HepG2 (cell line): ENCODE results near the gene ZSCAN21. TPM values are rescaled to one million over a fixed set of nuclear protein-coding genes. Genes with fewer than 3 reads are reported as not detected.
A peak's percentile ranks its signal among the peaks of the same experiment; 100 is the strongest.

ENCODE experiments used
- DPF2 ChIP-seq: sonication (generic); formaldehyde crosslinking; IDR thresholded peaks from 2 replicates; pipeline ENCODE4 v1.4.0; 2020; ENCODE audit warnings: mild to moderate bottlenecking, low read depth, missing genetic modification reagents, borderline replicate concordance
- E2F1 ChIP-seq: sonication (generic); formaldehyde crosslinking; IDR thresholded peaks from 2 replicates; pipeline ENCODE4 v1.5.0; 2020; ENCODE audit warnings: missing genetic modification reagents
- GRHL1 ChIP-seq: sonication (generic); formaldehyde crosslinking; conservative IDR thresholded peaks from 2 replicates; pipeline ENCODE4 v1.8.0; 2022; ENCODE audit warnings: missing genetic modification reagents
- KDM3A ChIP-seq: IDR thresholded peaks from 2 replicates; pipeline ENCODE4 v1.6.1; 2018; ENCODE audit warnings: low read depth, missing compliant biosample characterization
- KLF13 ChIP-seq: sonication (generic); formaldehyde crosslinking; IDR thresholded peaks from 2 replicates; pipeline ENCODE4 v1.4.0; 2020; ENCODE audit warnings: mild to moderate bottlenecking, missing genetic modification reagents
- PATZ1 ChIP-seq: sonication (generic); formaldehyde crosslinking; IDR thresholded peaks from 2 replicates; pipeline ENCODE4 v1.4.0; 2020; ENCODE audit warnings: missing genetic modification reagents
- SKI ChIP-seq: fragments of 450-650 bp; IDR thresholded peaks from one replicate; pipeline ENCODE4 v1.6.1; 2018; ENCODE audit warnings: mild to moderate bottlenecking; ENCODE audit not compliant: partially characterized antibody
- SRSF1 ChIP-seq: fragments of 200-400 bp; formaldehyde crosslinking; optimal IDR thresholded peaks from 2 replicates; pipeline ENCODE3; 2017; ENCODE audit warnings: mild to moderate bottlenecking, low read depth, low read length, moderate library complexity
- polyA plus RNA-seq, 8 experiments: library from polyadenylated mRNA; depleted of rRNA in 3 of 8; stranded (reverse) in 7 of 8; unstranded in 1 of 8; fragments of >200 nt; fragmentation: Illumina TruSeq in 4 of 8; extraction: Trizol in 4 of 8; gene quantifications; 2 replicates each; pipeline versions ENCODE4 v1.2.1 to v1.2.3, GENCODE V29; 2011 to 2016; ENCODE audit warnings: low read depth in 4 of 8, missing spikeins in 1 of 8, mixed read lengths in 1 of 8; ENCODE audit not compliant: insufficient read depth in 1 of 8
- total RNA-seq, 5 experiments: library from RNA; depleted of rRNA; stranded (reverse); fragments of >200 nt; fragmentation: Illumina TruSeq; extraction: Trizol; gene quantifications; 2 replicates each; pipeline ENCODE4 v1.2.3, GENCODE V29; 2016; ENCODE audit warnings: low read depth in 1 of 5
- TF ChIP-seq, protein P1 (sequence below): sonication (generic); formaldehyde crosslinking; IDR thresholded peaks from 2 replicates; pipeline ENCODE4 v1.4.0; 2020; ENCODE audit warnings: missing genetic modification reagents, borderline replicate concordance
- TF ChIP-seq, protein P2 (sequence below): fragments of 450-650 bp; IDR thresholded peaks from 2 replicates; pipeline ENCODE4 v1.6.1; 2017; ENCODE audit warnings: mild to moderate bottlenecking
- TF ChIP-seq, protein P3 (sequence below): sonication (generic); formaldehyde crosslinking; IDR thresholded peaks from 2 replicates; pipeline ENCODE4 v1.5.1; 2020; ENCODE audit warnings: missing genetic modification reagents, mild to moderate bottlenecking, borderline replicate concordance

Gene ZSCAN21
- total and polyA plus RNA-seq, 2 of the 13 experiments (the other 11 are each of a cell fraction or from before 2014, with no cell fraction given): 7.0 to 10.0 TPM

GRCh38 chr7:100088621-100089457, 39.3 kb downstream of the ZSCAN21 start, which contains the start of gene COPS6 (continued):
- TF ChIP-seq GRHL1 (CRISPR knock-in tag) (no peak), PATZ1 (CRISPR knock-in tag) (0 out of 2 replicates have a peak, but pooled peaks have one; percentile 51), DPF2 (CRISPR knock-in tag) (no peak), KLF13 (CRISPR knock-in tag) (peak; percentile 24; the same call in 1 of the 2 replicates), E2F1 (CRISPR knock-in tag) (peak; percentile 87), SRSF1 (no peak), KDM3A (CRISPR knock-in tag) (0 out of 2 replicates have a peak, but pooled peaks have one; percentile 61), SKI (peak; percentile 42)
- TF ChIP-seq, protein P1, sequence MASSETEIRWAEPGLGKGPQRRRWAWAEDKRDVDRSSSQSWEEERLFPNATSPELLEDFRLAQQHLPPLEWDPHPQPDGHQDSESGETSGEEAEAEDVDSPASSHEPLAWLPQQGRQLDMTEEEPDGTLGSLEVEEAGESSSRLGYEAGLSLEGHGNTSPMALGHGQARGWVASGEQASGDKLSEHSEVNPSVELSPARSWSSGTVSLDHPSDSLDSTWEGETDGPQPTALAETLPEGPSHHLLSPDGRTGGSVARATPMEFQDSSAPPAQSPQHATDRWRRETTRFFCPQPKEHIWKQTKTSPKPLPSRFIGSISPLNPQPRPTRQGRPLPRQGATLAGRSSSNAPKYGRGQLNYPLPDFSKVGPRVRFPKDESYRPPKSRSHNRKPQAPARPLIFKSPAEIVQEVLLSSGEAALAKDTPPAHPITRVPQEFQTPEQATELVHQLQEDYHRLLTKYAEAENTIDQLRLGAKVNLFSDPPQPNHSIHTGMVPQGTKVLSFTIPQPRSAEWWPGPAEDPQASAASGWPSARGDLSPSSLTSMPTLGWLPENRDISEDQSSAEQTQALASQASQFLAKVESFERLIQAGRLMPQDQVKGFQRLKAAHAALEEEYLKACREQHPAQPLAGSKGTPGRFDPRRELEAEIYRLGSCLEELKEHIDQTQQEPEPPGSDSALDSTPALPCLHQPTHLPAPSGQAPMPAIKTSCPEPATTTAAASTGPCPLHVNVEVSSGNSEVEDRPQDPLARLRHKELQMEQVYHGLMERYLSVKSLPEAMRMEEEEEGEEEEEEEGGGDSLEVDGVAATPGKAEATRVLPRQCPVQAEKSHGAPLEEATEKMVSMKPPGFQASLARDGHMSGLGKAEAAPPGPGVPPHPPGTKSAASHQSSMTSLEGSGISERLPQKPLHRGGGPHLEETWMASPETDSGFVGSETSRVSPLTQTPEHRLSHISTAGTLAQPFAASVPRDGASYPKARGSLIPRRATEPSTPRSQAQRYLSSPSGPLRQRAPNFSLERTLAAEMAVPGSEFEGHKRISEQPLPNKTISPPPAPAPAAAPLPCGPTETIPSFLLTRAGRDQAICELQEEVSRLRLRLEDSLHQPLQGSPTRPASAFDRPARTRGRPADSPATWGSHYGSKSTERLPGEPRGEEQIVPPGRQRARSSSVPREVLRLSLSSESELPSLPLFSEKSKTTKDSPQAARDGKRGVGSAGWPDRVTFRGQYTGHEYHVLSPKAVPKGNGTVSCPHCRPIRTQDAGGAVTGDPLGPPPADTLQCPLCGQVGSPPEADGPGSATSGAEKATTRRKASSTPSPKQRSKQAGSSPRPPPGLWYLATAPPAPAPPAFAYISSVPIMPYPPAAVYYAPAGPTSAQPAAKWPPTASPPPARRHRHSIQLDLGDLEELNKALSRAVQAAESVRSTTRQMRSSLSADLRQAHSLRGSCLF (CRISPR knock-in tag): no peak
- TF ChIP-seq, protein P2, sequence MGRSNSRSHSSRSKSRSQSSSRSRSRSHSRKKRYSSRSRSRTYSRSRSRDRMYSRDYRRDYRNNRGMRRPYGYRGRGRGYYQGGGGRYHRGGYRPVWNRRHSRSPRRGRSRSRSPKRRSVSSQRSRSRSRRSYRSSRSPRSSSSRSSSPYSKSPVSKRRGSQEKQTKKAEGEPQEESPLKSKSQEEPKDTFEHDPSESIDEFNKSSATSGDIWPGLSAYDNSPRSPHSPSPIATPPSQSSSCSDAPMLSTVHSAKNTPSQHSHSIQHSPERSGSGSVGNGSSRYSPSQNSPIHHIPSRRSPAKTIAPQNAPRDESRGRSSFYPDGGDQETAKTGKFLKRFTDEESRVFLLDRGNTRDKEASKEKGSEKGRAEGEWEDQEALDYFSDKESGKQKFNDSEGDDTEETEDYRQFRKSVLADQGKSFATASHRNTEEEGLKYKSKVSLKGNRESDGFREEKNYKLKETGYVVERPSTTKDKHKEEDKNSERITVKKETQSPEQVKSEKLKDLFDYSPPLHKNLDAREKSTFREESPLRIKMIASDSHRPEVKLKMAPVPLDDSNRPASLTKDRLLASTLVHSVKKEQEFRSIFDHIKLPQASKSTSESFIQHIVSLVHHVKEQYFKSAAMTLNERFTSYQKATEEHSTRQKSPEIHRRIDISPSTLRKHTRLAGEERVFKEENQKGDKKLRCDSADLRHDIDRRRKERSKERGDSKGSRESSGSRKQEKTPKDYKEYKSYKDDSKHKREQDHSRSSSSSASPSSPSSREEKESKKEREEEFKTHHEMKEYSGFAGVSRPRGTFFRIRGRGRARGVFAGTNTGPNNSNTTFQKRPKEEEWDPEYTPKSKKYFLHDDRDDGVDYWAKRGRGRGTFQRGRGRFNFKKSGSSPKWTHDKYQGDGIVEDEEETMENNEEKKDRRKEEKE: no peak
- TF ChIP-seq, protein P3, sequence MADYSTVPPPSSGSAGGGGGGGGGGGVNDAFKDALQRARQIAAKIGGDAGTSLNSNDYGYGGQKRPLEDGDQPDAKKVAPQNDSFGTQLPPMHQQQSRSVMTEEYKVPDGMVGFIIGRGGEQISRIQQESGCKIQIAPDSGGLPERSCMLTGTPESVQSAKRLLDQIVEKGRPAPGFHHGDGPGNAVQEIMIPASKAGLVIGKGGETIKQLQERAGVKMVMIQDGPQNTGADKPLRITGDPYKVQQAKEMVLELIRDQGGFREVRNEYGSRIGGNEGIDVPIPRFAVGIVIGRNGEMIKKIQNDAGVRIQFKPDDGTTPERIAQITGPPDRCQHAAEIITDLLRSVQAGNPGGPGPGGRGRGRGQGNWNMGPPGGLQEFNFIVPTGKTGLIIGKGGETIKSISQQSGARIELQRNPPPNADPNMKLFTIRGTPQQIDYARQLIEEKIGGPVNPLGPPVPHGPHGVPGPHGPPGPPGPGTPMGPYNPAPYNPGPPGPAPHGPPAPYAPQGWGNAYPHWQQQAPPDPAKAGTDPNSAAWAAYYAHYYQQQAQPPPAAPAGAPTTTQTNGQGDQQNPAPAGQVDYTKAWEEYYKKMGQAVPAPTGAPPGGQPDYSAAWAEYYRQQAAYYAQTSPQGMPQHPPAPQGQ (CRISPR knock-in tag): no peak
